Epidermal melanocyte (primary cell): ENCODE data around the gene AP4B1.
"Not testable (repeated sequence)": the region's sequence is repeated elsewhere in the genome, so short reads cannot be mapped to it uniquely, and the experiment has no call there.

Experiments
- DNase-seq: peaks from one replicate; pipeline ENCODE4 v3.0.0; 2011; ENCODE audit warnings: low spot score; ENCODE audit not compliant: insufficient read length

AP4B1 gene

GRCh38 chr1:113904674-113905434 lies at the start of gene AP4B1, which contains the start of gene DCLRE1B:
Gene AP4B1, minus strand, starts transcription at chr1:113904799. Its CDS starts 82 bp downstream, at chr1:113904717.
Gene DCLRE1B, plus strand, starts transcription at chr1:113905326. Its CDS starts 261 bp downstream, at chr1:113905587.
- peak; percentile 87 for DNase-seq

GRCh38 chr1:113951719-113952118 lies 47.1 kb upstream of the AP4B1 start:
- DNase-seq: no peak

GRCh38 chr1:113950908-113951307 lies 46.3 kb upstream of the AP4B1 start:
- DNase-seq: no peak

- no peak for DNase-seq
These were observed 44.4 kb upstream of the AP4B1 start for GRCh38 chr1:113949007-113949406.

GRCh38 chr1:113948151-113948550 lies 43.6 kb upstream of the AP4B1 start:
- DNase-seq: not testable (repeated sequence)

- DNase-seq: no peak
These were observed 42.9 kb upstream of the AP4B1 start for GRCh38 chr1:113947388-113948107.

- no peak for DNase-seq
These were observed 42.2 kb upstream of the AP4B1 start for GRCh38 chr1:113946678-113947387.

GRCh38 chr1:113946112-113946511 lies 41.5 kb upstream of the AP4B1 start:
- DNase-seq: no peak

GRCh38 chr1:113945329-113945728 lies 40.7 kb upstream of the AP4B1 start:
- DNase-seq: no peak

- DNase-seq: no peak
These were observed 38.6 kb upstream of the AP4B1 start for GRCh38 chr1:113943028-113943811.

- no peak for DNase-seq
These were observed 37.9 kb upstream of the AP4B1 start for GRCh38 chr1:113942527-113942926.

GRCh38 chr1:113941245-113941559 lies 36.6 kb upstream of the AP4B1 start:
- no peak for DNase-seq

- no peak for DNase-seq
These were observed 36.0 kb upstream of the AP4B1 start for GRCh38 chr1:113940365-113941244.

GRCh38 chr1:113938192-113938591 lies 33.6 kb upstream of the AP4B1 start:
- DNase-seq: no peak

GRCh38 chr1:113937146-113937545 lies 32.5 kb upstream of the AP4B1 start:
- no peak for DNase-seq

- DNase-seq: no peak
These were observed 31.4 kb upstream of the AP4B1 start for GRCh38 chr1:113935970-113936369.

- DNase-seq: no peak
These were observed 30.6 kb upstream of the AP4B1 start for GRCh38 chr1:113935176-113935575.

GRCh38 chr1:113934511-113935055 lies 30.0 kb upstream of the AP4B1 start:
- no peak for DNase-seq

- no peak for DNase-seq
These were observed 29.4 kb upstream of the AP4B1 start for GRCh38 chr1:113934006-113934405.

GRCh38 chr1:113931451-113931851 lies 26.9 kb upstream of the AP4B1 start:
- no peak for DNase-seq
